Mammary epithelial cell (primary cell): ENCODE results near the gene CPNE4.

Experiments
- EZH2 ChIP-seq: IDR thresholded peaks from 2 replicates; pipeline ENCODE4 v1.6.1; 2012; ENCODE audit warnings: low read length, inconsistent platforms, borderline replicate concordance
- TF ChIP-seq, protein P1 (sequence below), 2 donors: IDR thresholded peaks in 1 of 2; conservative IDR thresholded peaks in 1 of 2; 2 replicates each; pipeline ENCODE4 v1.5.1; 2011 to 2012; ENCODE audit warnings: inconsistent platforms in 2 of 2, low read length in 2 of 2, mild to moderate bottlenecking in 2 of 2, control low read depth in 1 of 2, low read depth in 1 of 2; ENCODE audit not compliant: insufficient read depth in 1 of 2; ENCODE audit errors: extremely low read depth in 1 of 2

DNA sequence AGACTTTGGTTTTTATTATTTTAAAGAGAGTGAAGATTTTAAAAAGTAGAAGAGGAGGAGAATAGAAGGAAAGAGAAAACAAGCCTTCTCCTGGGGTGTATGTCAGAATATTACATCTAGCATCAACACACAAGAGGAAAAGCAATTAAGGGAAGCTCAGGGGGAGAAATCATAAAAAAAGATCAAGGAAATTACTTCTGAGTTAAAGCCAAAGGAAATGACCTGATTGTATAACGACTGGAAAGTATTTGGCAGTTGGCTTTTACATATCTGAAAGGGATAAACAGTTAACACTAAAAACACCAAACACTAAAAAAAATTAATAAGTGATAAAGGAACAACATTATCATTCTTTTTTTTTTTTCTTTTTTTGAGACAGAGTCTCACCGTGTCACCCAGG is 58.4 kb downstream of the CPNE4 start:
- TF ChIP-seq, protein P1, sequence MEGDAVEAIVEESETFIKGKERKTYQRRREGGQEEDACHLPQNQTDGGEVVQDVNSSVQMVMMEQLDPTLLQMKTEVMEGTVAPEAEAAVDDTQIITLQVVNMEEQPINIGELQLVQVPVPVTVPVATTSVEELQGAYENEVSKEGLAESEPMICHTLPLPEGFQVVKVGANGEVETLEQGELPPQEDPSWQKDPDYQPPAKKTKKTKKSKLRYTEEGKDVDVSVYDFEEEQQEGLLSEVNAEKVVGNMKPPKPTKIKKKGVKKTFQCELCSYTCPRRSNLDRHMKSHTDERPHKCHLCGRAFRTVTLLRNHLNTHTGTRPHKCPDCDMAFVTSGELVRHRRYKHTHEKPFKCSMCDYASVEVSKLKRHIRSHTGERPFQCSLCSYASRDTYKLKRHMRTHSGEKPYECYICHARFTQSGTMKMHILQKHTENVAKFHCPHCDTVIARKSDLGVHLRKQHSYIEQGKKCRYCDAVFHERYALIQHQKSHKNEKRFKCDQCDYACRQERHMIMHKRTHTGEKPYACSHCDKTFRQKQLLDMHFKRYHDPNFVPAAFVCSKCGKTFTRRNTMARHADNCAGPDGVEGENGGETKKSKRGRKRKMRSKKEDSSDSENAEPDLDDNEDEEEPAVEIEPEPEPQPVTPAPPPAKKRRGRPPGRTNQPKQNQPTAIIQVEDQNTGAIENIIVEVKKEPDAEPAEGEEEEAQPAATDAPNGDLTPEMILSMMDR (conservative IDR thresholded peaks at IDR 0.05 in 1 of 2, IDR thresholded peaks at IDR 0.05 in 1 of 2; ENCODE audit: extremely low read depth in 1 of 2, insufficient read depth in 1 of 2, low read depth in 1 of 2, low read length in 2 of 2), result no peak
- TF ChIP-seq EZH2, result no peak
